K562 (cell line): ENCODE measurements around the gene CCDC90B. TPM values are rescaled to one million over a fixed set of nuclear protein-coding genes. Genes with fewer than 3 reads are reported as not detected.

Source experiments
- C11orf30 ChIP-seq: fragments of 450-650 bp; IDR thresholded peaks from 2 replicates; pipeline ENCODE4 v1.6.1; 2016; ENCODE audit warnings: low read depth, mild to moderate bottlenecking
- CC2D1A ChIP-seq: fragments of 450-650 bp; IDR thresholded peaks from 2 replicates; pipeline ENCODE4 v1.6.1; 2017; ENCODE audit warnings: mild to moderate bottlenecking
- HLTF ChIP-seq: fragments of 450-650 bp; IDR thresholded peaks from 2 replicates; pipeline ENCODE4 v1.6.1; 2016
- JUN ChIP-seq, 2 experiments: sonication (generic) in 1 of 2; formaldehyde crosslinking in 1 of 2; IDR thresholded peaks; 2 replicates each; pipeline versions ENCODE4 v1.6.1 to v1.8.0; 2012 to 2022; ENCODE audit warnings: borderline replicate concordance in 2 of 2, mild to moderate bottlenecking in 2 of 2, improper control_type of control experiment in 1 of 2, low read depth in 1 of 2, low read length in 1 of 2, missing genetic modification reagents in 1 of 2
- MXD1 ChIP-seq: fragments of 250-450 bp; sonication (Bioruptor Pico); IDR thresholded peaks from 2 replicates; pipeline ENCODE4 v1.8.0; 2021; ENCODE audit warnings: borderline replicate concordance, mild to moderate bottlenecking, moderate library complexity; ENCODE audit not compliant: poor library complexity, severe bottlenecking
- MYC ChIP-seq, 2 experiments: fragments of 250-450 bp in 1 of 2; sonication (Bioruptor Pico) in 1 of 2; IDR thresholded peaks; 2 replicates each; pipeline versions ENCODE4 v1.5.1 to v1.6.1; 2012 to 2021; ENCODE audit warnings: low read depth in 2 of 2, borderline replicate concordance in 1 of 2, improper control_type of control experiment in 1 of 2, low read length in 1 of 2, mild to moderate bottlenecking in 1 of 2, moderate library complexity in 1 of 2
- PKNOX1 ChIP-seq: fragments of 450-650 bp; IDR thresholded peaks from 2 replicates; pipeline ENCODE4 v1.6.1; 2016
- POLR2A ChIP-seq: fragments of 450-650 bp; conservative IDR thresholded peaks from 2 replicates; pipeline ENCODE4 v1.6.1; 2016
- POLR2G ChIP-seq: fragments of 200-400 bp; formaldehyde crosslinking; IDR thresholded peaks from 2 replicates; pipeline ENCODE4 v1.6.1; 2017; ENCODE audit warnings: low read depth, mild to moderate bottlenecking, antibody characterized with exemption, low read length, moderate library complexity
- PREB ChIP-seq: sonication (generic); formaldehyde crosslinking; IDR thresholded peaks from 2 replicates; pipeline ENCODE4 v1.8.1; 2023; ENCODE audit warnings: mild to moderate bottlenecking, missing genetic modification reagents
- RBBP5 ChIP-seq: fragments of 200-600 bp; sonication (generic); IDR thresholded peaks from 2 replicates; pipeline ENCODE4 v1.6.1; 2012; ENCODE audit warnings: borderline replicate concordance, mild to moderate bottlenecking, low read length, control low read depth, inconsistent platforms; ENCODE audit not compliant: insufficient read depth, poor library complexity, severe bottlenecking
- RBM17 ChIP-seq: fragments of 200-400 bp; formaldehyde crosslinking; IDR thresholded peaks from 2 replicates; pipeline ENCODE4 v1.6.1; 2017; ENCODE audit warnings: low read depth, mild to moderate bottlenecking, low read length, borderline replicate concordance
- SIN3A ChIP-seq, 2 experiments: fragments of 150-350 bp in 1 of 2; IDR thresholded peaks; 2 replicates each; pipeline ENCODE4 v1.6.1; 2011 to 2016; ENCODE audit warnings: borderline replicate concordance in 2 of 2, low read depth in 2 of 2, low read length in 2 of 2, mild to moderate bottlenecking in 2 of 2, moderate library complexity in 2 of 2; ENCODE audit not compliant: control insufficient read depth in 1 of 2
- SIX5 ChIP-seq, 2 experiments: IDR thresholded peaks; 2 replicates each; pipeline ENCODE4 v1.6.1; 2011; ENCODE audit warnings: low read length in 2 of 2, borderline replicate concordance in 1 of 2, low read depth in 1 of 2, mild to moderate bottlenecking in 1 of 2, moderate library complexity in 1 of 2; ENCODE audit not compliant: insufficient read depth in 1 of 2
- SMARCA5 ChIP-seq: fragments of 450-650 bp; IDR thresholded peaks from 2 replicates; pipeline ENCODE4 v1.6.1; 2016
- TAF1 ChIP-seq: IDR thresholded peaks from 2 replicates; pipeline ENCODE4 v1.6.1; 2011; ENCODE audit warnings: mild to moderate bottlenecking, low read length, moderate library complexity; ENCODE audit not compliant: insufficient read depth, control insufficient read depth, severe bottlenecking; ENCODE audit errors: extremely low read depth
- TARDBP ChIP-seq: fragments of 450-650 bp; IDR thresholded peaks from 2 replicates; pipeline ENCODE4 v1.6.1; 2016
- TCF3 ChIP-seq: sonication (generic); formaldehyde crosslinking; IDR thresholded peaks from 2 replicates; pipeline ENCODE4 v1.4.0; 2020; ENCODE audit warnings: mild to moderate bottlenecking, missing genetic modification reagents
- U2AF2 ChIP-seq: fragments of 200-400 bp; formaldehyde crosslinking; optimal IDR thresholded peaks from 2 replicates; pipeline ENCODE3; 2017; ENCODE audit warnings: low read depth, mild to moderate bottlenecking, low read length
- ZKSCAN3 ChIP-seq: fragments of 250-450 bp; sonication (Bioruptor Pico); IDR thresholded peaks from 2 replicates; pipeline ENCODE4 v1.4.0; 2020
- polyA plus RNA-seq, 8 experiments: library from polyadenylated mRNA; depleted of rRNA in 4 of 8; stranded (reverse) in 5 of 8; unstranded in 3 of 8; fragments of >200 nt; fragmentation: Nextera tagmentation in 2 of 8; fragmentation: Illumina TruSeq in 1 of 8; extraction: Ambion mirVana in 2 of 8; extraction: Trizol in 1 of 8; gene quantifications; 2 replicates each; pipeline versions ENCODE4 v1.2.1 to v1.2.3, GENCODE V29; 2011 to 2014; ENCODE audit warnings: inconsistent platforms in 1 of 8, missing spikeins in 1 of 8
- total RNA-seq, 7 experiments: library from RNA; depleted of rRNA in 6 of 7; stranded (reverse); fragments of >200 nt in 6 of 7; fragmentation: Illumina TruSeq in 2 of 7; extraction: Trizol in 2 of 7; gene quantifications; 2 replicates each; pipeline versions ENCODE4 v1.2.1 to v1.2.3, GENCODE V29; 2011 to 2021; ENCODE audit warnings: low replicate concordance in 1 of 7
- TF ChIP-seq, protein P1 (sequence below), 2 experiments: IDR thresholded peaks; 2 replicates each; pipeline ENCODE4 v1.6.1; 2012; ENCODE audit warnings: improper control_type of control experiment in 2 of 2, low read depth in 2 of 2, low read length in 2 of 2, borderline replicate concordance in 1 of 2

CCDC90B gene
- total and polyA plus RNA-seq, 9 of the 15 experiments (the other 6 are each of a cell fraction or from before 2014, with no cell fraction given) = 26.6 to 63.6 (median 51.8) TPM

DNA sequence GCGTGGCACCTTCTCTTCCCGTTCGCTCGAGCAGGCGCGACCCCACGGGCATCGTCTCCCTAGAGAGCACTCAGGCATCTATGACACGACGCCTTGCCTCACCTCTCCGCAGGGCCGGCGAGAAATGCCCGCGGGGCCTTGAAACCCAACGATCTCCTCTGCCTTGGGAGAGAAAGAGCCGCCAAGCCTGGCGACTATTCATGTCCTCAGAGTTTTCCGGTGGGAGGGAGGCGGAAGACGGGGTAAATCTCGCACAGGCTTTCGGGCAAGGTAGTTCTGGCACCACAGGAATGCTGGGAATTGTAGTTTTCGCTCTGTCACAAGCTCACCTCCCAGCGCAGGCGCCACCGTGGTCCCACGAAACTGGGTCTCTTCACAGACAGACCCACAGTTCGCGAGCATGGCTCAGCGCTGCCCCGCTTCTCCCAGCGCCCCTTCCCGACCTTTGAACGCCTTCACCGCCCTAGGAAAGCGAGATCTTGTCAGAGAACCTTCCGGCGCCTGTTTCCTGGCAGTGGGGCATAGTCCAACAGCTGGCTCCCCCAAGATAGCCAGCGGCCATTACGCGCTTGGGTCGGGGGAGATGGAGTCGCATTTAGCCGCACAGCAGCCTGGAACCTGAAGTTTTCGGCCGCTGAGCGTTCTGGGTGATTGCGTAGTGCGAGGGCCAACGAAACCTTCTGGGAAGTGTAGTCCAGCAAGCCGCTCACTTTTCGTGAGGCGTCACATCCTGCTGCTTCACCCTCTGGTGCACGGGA lies at the start of gene CCDC90B (continued):
- TF ChIP-seq, protein P1, sequence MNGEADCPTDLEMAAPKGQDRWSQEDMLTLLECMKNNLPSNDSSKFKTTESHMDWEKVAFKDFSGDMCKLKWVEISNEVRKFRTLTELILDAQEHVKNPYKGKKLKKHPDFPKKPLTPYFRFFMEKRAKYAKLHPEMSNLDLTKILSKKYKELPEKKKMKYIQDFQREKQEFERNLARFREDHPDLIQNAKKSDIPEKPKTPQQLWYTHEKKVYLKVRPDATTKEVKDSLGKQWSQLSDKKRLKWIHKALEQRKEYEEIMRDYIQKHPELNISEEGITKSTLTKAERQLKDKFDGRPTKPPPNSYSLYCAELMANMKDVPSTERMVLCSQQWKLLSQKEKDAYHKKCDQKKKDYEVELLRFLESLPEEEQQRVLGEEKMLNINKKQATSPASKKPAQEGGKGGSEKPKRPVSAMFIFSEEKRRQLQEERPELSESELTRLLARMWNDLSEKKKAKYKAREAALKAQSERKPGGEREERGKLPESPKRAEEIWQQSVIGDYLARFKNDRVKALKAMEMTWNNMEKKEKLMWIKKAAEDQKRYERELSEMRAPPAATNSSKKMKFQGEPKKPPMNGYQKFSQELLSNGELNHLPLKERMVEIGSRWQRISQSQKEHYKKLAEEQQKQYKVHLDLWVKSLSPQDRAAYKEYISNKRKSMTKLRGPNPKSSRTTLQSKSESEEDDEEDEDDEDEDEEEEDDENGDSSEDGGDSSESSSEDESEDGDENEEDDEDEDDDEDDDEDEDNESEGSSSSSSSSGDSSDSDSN (IDR thresholded peaks at IDR 0.05; ENCODE audit: borderline replicate concordance in 1 of 2, low read depth in 2 of 2, low read length in 2 of 2) = 0 out of 4 replicates have a peak, but pooled peaks of 1 of the 2 experiments have one; percentile 33
- no peak for TF ChIP-seq ZKSCAN3 (CRISPR knock-in tag)
- TF ChIP-seq JUN (IDR thresholded peaks at IDR 0.05; ENCODE audit: borderline replicate concordance, low read depth, low read length) = no peak; the same call in 1 of the 2 replicates
- TF ChIP-seq JUN (CRISPR knock-in tag; IDR thresholded peaks at IDR 0.05; ENCODE audit: borderline replicate concordance) = no peak
- peak; percentile 66 to 91; a peak in 3 of 4 replicates for TF ChIP-seq SIN3A (IDR thresholded peaks at IDR 0.05; ENCODE audit: borderline replicate concordance in 2 of 2, control insufficient read depth in 1 of 2, low read depth in 2 of 2, low read length in 2 of 2)
- TF ChIP-seq RBM17 = no peak
- no peak for TF ChIP-seq SMARCA5
- TF ChIP-seq U2AF2 = no peak
- peak; percentile 69 for TF ChIP-seq C11orf30
- no peak for TF ChIP-seq MXD1
- peak; percentile 99 for TF ChIP-seq POLR2A
- peak; percentile 49; the same call in 1 of the 2 replicates for TF ChIP-seq PKNOX1
- 0 out of 2 replicates have a peak, but pooled peaks have one; percentile 82 for TF ChIP-seq PREB (CRISPR knock-in tag)
- 0 out of 2 replicates have a peak, but pooled peaks have one; percentile 22 for TF ChIP-seq TARDBP
- peak; percentile 90 for TF ChIP-seq TAF1
- peak; percentile 96 to 98 for TF ChIP-seq SIX5 (IDR thresholded peaks at IDR 0.05; ENCODE audit: borderline replicate concordance in 1 of 2, insufficient read depth in 1 of 2, low read depth in 1 of 2, low read length in 2 of 2)
- TF ChIP-seq POLR2G = peak; percentile 99
- TF ChIP-seq CC2D1A = peak; percentile 64
- TF ChIP-seq HLTF = no peak
- TF ChIP-seq MYC (IDR thresholded peaks at IDR 0.05; ENCODE audit: low read depth, low read length) = peak; percentile 67
- TF ChIP-seq MYC (CRISPR knock-in tag; IDR thresholded peaks at IDR 0.05; ENCODE audit: borderline replicate concordance, low read depth) = 0 out of 2 replicates have a peak, but pooled peaks have one; percentile 86
- peak; percentile 45 for TF ChIP-seq TCF3 (CRISPR knock-in tag)
- peak; percentile 94 for TF ChIP-seq RBBP5
